CD4-positive, alpha-beta T cell treated with Interleukin-15 for 4 hours (primary cell): Measurements from ENCODE around the gene MYO7B.

Experiments used
- DNase-seq: peaks from one replicate; pipeline ENCODE4 v3.0.0-alpha.2; 2020; ENCODE audit warnings: low spot score

MYO7B gene

DNA sequence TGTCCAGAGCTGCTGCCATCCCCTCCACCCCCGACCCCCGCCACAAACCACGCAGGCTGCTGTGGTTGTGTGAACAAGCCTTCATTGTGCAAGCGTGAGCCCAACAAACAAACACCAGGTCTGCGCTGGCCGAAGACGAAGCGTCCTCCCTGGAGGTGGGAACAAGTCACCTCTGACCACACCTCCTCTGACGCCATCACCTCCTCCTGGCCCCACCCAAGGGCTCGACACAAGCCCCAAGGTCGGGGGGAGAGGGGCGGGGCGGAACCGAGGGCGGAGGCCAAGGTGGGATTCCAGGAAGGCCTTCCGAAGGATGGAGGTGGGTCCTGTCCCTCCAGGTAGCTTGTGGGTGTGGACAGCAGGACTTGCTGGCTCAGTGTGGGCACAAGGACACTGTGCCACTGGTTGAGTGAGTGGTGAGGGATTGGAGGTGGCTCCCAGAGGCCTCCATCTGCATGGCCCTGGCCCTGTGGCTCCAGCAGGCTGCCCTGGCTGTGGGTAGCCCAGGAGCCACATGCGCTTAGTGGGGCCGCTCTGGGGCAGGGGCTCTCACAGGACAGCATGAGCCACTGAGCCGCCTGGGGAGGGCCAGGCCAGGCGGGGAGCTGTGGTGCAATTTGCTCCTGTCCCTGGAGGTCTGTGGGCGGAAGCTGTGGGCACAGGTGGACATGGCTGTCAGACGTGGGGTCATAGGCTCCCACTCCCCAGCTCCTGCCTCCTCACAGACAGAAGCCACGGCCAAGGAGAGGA, 103.1 kb downstream of the MYO7B start:
- DNase-seq: no peak

GRCh38 chr2:127639111-127639474, 103.6 kb downstream of the MYO7B start:
- DNase-seq: no peak

DNA sequence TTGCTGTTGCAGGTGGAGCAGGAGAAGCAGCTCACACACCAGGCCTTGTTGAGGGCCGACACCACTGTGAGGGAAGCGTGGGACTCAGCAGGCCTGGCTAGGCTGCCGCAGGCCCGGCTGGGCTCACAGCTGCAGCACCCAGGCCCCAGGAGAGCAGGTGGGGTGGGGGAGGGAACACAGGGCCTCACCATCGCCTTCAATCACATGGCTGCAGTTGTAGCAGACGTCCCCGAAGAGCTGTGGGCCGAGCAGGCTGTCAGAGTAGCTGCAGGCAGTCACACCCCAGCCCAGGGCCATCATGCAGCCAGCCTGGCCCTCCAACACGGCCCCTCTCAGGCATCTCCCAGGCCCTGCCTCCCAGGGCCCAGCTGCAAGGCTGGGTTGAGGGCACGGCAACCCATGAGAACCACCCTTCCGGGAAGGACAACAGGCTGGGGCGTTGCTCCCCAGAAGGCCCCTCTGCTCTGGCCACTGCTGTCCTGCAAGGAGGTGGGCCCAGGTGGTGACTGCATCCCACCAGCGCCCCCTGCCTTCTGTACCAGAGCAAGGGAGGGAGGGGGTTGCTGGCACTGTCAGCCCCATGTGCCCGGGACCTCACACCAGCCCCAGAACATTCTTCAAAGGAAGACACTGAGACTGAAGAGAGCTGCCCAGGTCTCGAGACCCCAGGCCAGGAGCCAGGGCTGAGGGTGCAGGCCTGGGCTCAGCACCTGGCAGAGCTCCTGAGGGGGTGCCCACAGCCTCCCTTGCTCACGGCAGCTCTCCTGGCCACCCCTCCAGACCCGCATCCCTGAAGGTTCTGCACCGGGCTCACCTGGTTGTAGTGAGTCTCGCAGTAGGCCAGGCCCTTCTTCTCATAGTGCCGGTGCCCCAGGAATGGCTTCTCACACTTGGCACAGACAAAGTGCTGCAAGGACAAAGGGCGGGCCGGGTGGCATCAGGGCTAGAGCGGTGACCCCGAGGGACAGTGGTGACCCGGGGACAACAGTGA, 104.9 kb downstream of the MYO7B start:
- peak; percentile 20 for DNase-seq

- no peak for DNase-seq
These were observed 105.7 kb downstream of the MYO7B start for GRCh38 chr2:127641133-127641532.

DNA sequence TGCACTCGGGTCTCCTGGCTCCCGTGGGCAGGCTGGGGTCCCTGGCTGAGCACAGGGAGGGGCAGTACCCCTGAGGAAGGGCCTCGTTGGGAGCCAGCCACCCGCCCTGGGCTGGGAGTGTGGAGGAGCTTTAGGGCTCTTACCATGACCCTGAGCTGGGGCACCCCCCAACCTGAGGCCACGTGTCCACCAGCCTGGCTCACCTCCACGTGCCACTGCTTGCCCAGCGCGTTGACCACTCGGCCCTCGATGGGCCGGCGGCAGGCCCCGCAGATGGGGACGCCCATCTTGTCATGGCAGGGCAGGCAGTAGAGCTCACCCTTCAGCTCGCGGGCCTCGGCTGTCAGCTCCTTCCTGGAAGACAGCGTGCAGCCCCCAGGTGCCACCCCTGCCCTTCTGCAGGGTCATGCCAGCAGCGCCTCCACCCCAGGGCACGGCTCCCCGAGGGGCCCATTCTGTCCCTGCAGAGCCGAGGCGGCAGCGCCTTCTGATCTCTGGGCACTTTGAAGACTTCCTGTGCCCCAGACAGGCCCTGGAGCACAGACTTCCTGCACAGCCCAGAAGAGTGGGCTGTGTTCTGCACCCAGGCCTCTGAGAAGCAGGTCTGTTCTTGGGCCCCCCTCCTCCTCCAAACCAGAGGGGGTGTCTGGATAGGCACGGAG, 106.5 kb downstream of the MYO7B start:
- peak; percentile 47 for DNase-seq

DNA sequence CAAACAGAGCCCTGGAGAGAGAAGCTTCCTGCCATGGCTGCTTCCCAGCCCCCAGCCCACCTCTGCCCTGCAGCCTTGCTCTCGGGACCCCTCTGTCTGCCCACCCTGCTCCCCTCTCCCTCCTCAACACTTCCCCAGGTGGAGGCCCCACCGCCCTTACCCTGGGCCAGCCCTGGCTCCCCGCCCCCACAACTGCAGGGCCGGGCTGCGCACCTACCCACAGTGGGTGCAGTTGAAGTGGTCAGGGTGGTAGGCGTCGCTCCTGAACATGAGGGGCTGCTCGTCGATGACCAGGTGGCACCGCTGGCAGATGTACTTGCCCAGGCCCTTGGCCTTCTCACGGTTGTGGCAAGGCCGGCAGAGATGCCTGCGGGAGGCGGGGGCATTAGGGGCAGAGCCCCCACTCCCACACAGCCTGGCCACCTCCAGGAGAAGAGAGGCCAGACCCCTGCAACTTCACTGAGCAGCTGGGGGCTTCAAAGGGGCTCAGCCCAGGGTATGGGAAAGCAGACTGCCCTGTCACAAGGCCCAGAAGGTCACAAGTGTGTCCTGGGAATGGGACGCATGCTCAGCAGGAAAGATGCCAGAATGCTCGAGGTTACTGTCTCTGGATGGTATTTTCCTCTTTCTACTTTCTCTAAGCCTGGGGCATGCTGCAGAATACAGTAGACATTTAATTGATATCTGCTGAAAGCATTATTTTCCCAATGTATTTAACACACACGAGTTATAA, 107.4 kb downstream of the MYO7B start:
- no peak for DNase-seq

DNA sequence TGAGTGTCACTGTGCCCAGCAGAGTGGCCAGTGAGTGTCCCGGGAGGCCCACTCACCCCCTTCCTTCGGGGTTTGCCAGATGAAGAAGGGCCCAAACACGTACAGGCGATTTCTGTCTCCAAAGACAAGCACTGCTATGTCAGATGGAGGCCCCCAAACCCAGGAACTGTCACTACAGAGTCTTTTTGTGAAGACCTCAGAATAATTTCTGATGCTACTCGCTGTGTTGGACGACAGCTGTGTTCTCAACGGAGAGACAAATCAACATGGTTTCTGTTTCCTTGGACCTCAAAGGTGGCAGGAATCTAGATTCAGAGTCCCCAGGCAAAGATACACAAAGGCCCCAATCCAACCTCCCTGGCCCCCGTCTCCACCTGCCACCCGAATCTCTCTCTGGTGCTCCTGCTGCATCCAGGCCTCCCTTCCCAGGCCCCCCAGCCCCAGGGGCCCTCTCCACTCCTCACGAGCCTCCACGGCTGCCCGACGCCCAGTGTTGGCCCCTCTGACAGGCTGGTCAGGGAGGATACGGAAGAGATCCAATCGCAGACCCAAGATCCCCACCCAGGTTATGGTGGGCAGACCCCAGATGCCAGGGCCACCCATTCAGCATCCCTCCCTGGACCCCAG, 108.1 kb downstream of the MYO7B start:
- no peak for DNase-seq

DNA sequence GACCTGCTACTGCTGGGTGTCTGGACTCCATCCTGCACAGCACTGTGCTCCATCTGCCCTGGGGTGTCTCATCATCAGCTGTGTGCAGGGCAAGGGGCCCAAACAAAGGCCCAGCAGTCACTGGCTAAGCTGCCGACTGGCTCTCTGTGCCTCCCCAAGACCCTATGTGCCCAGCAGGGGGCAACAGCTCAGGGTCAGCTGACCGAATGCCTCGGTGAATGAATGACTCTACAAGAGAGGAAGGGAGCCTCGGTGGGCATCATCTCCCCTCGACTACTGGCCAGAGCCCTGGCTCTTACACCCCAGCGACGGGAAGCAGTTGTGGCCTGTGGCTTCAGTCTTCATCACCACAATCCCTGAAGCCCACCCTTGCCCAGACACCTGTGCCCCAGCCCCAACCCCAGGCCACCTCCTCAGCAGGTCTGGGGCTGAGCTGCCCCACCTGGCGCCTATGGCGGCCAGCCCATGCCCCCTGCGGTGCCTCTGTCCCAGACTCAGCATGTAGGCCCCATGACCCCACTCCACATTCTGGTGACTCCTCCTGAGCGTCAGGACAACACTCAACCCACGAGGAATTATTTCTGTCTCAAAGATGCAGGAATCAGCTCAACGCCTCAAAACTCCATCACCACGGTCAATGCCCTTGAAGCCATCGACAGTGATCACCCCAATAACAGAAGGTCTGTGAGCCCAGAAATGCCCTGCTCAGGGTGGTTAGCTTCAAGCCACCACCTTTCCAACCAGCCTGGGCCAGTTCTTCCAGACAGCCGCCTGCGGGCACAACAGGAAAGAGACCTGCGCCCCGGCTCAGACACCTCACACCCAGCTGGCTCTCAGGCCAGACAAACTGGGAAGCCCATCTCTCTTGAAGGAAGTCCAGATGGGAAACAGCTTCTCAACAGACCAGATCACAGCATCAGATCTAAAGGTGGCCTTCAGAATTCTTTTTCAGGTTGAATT, 108.9 kb downstream of the MYO7B start:
- DNase-seq: no peak

DNA sequence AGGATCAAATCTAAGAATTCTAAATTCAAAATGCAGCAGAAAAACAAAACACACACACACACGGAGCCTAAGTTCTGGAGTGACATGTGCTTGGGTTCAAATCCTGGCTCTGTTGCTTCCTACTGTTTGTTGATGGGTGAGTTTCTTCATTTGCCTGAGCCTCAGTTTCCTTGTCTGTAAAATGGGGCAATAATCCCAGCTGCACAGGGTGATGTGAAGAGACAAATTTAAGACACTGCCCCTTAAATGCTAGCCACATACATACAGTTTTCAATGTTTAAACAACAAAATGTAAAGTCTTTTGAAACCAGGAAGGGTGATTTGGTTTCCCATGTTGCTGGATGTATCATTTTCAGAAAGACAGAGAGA, 109.5 kb downstream of the MYO7B start:
- DNase-seq: no peak

DNA sequence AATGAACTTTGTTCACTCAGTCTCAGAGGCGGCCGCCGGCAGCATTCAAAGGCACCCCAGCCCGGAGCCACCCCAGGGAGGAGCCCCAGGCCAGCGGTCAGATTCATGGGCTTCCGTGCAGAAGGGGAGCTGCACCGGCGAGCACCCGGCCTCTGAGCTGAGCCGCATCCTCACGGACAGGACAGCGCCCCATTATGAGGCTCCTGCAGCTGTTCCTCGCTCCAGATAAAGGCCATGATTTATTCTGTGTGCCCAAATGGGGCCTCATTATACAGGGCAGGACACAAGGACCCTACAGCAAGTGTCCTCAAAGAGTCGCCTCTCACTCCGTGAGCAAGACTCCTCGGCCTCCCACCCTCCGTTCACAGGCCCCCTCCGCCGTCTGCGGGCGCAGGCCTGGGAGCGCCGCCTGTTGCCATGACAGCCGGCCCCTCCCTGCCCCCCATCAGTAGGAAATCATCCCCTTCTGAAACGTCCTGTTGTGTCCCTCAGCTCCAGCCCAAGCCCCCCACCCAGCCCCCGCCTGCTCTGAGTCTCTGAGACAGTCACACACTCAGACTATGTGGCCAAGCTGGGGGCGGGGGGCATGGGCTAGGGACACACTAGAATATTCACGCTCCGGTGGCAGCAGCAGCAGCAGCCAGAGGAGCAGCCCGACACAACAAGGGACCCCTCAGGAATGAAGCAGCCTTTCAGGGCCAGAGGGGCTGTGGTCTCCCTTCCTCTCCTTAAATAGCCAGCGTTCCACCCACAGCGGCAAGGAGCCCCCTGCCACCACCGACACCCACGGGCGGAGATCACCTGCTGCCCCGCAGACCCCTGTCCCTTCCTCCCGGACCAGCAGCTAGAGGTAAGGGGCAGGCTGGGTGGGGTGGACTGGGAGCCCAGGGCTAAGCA, 110.2 kb downstream of the MYO7B start, which contains the start of gene GPR17:
Gene GPR17, plus strand, starts transcription at position 759 of the 897 bp plus-strand sequence. CDS start 4,583 bp downstream, outside the sequence.
- DNase-seq: no peak

GRCh38 chr2:127646487-127647241, 111.2 kb downstream of the MYO7B start:
- DNase-seq: no peak

DNA sequence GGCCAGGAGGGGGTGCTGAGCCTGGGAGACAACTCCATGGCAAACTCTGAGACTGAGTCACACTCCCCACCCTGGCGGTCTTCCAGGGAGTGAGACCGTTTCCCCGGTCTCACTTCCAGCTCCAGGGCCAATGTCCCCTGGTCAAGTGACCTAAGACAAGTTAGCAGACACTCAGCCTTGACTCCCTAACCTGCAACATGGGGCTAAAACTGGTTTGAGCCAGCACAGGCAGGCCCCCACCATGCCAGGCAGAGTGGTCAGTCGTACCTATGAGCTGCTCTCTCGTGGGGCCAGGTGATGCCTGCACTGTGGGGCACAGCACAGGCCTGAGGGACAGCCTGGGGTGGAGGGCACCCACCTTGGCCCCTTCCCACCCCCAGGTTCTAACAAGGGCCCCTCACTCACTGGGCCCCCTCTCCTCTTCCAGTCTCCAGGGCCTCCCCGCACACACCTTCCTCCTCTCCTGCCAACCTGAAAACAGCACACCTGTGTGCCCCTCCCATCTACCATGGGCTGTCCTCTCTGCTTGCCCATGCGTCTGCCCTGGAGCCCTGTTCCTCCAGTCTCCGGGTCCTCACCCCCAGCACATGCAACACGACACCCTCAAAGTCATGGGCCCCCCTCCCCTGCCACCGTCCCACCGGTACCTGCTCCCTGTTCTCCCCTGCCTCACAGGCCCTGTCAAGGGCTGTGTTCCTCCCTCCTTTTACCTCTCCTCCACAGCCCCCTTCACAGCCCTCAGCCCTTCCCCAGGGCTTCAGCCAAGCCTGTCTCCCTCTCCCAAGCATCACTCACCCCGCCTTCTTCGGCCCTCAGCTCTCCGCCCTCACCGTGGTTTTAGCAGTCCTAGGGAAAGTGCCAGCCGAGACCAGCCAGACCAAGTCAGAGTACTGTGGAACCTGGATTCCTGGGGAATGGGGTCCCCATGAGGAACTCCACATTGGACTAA, 112.0 kb downstream of the MYO7B start:
- no peak for DNase-seq

- DNase-seq: no peak
These were observed 112.8 kb downstream of the MYO7B start for GRCh38 chr2:127648321-127648720.

DNA sequence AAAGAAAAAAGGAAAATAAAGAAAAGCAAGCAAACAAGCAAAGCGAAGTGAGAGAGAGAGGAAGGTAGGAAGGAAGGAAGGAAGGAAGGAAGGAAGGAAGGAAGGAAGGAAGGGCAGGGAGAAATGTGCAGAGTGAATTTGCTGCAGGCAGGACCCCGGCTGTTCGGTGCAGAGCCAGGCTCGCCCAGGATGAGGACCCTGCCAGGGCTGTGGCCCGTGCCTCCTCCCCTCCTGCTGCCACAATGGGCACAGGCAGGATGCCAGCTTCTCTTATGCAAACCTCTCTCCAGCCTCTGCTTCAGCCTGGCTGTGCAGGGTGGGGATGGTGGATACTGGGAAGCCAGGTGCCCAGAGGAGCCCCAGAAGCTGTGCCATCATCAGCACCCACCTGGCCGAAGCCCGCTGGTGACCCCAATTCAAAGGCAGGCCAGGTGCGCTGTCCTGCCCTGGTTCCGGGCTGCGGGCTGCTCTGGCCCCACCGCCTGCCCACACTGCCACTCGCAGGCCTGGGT, 113.7 kb downstream of the MYO7B start:
- DNase-seq: no peak

GRCh38 chr2:127649684-127650040, 114.2 kb downstream of the MYO7B start:
- DNase-seq: peak; percentile 83

GRCh38 chr2:127650041-127650784, 114.7 kb downstream of the MYO7B start:
- no peak for DNase-seq
